Measurements from ENCODE around the gene ERC1. TPM values are rescaled to one million over a fixed set of nuclear protein-coding genes. Genes with fewer than 3 reads are reported as not detected.

Gene ERC1
- total and polyA plus RNA-seq, 2 donors (not counting 3 experiments of a cell fraction or from before 2014, with no cell fraction given), result 11.7 to 66.1 TPM

DNA sequence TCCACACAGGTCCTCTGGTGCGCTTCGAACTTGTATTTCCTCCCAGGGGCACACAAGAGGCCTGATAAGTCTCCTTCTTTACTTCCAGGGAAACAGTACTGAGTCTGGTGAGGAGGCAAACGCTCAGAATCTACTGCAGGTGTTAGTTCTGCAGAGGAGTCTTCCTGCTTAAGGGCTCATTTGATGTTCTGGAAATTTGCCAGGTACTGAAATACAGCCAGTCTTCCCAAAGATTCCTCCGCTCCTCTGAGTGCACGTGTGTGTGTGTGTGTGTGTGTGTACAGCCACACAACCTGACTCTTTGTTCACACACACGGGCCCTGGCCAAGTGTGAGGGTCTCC, 511.3 kb downstream of the ERC1 start:
- BruUV-seq (replicated peaks), result no TSS peak
- Histone ChIP-seq H3K27ac (ENCODE audit: insufficient read depth, low read depth, low read length) (no peak overlapping the region), H2AFZ (ENCODE audit: low read depth, low read length) (no peak overlapping the region), H4K20me1 (replicated peaks; ENCODE audit: control insufficient read depth, extremely low read depth, insufficient read depth, low read length) (no peaks in the 10 kb centered on the region), H3K4me3 (replicated peaks in 1 of 3; ENCODE audit: insufficient read depth in 1 of 3, low read depth in 1 of 3, low read length in 3 of 3) (no peak overlapping the region), H3K9me1 (replicated peaks; ENCODE audit: control insufficient read depth, extremely low read depth, insufficient read depth, low read length) (no peaks in the 10 kb centered on the region), H3K4me1 (ENCODE audit: control insufficient read depth, extremely low read depth, insufficient read depth, low read length) (no peaks in the 10 kb centered on the region), H3K36me3 (ENCODE audit: control insufficient read depth in 2 of 2, extremely low read depth in 1 of 2, insufficient read depth in 2 of 2, low read length in 2 of 2) (no peaks in the 10 kb centered on the region), H3K79me2 (ENCODE audit: control insufficient read depth, insufficient read depth, low read length) (no peaks in the 10 kb centered on the region), H3K27me3 (ENCODE audit: control insufficient read depth in 2 of 2, insufficient read depth in 2 of 2, low read length in 2 of 2) (no peaks in the 10 kb centered on the region), H3K4me2 (ENCODE audit: insufficient read depth, low read length) (no peak overlapping the region), H3K9ac (replicated peaks; ENCODE audit: extremely low read depth, insufficient read depth, low read length) (no peak overlapping the region), H3K9me3 (replicated peaks; ENCODE audit: control insufficient read depth, insufficient read depth, low read length) (no peaks in the 10 kb centered on the region)
- CTCF ChIA-PET, result interaction anchor here (2.0 kb wide), 1 partner anchor 384 kb away, joined by 8 read pairs; no protein-coding TSS in a partner anchor
- TF ChIP-seq, protein P1, sequence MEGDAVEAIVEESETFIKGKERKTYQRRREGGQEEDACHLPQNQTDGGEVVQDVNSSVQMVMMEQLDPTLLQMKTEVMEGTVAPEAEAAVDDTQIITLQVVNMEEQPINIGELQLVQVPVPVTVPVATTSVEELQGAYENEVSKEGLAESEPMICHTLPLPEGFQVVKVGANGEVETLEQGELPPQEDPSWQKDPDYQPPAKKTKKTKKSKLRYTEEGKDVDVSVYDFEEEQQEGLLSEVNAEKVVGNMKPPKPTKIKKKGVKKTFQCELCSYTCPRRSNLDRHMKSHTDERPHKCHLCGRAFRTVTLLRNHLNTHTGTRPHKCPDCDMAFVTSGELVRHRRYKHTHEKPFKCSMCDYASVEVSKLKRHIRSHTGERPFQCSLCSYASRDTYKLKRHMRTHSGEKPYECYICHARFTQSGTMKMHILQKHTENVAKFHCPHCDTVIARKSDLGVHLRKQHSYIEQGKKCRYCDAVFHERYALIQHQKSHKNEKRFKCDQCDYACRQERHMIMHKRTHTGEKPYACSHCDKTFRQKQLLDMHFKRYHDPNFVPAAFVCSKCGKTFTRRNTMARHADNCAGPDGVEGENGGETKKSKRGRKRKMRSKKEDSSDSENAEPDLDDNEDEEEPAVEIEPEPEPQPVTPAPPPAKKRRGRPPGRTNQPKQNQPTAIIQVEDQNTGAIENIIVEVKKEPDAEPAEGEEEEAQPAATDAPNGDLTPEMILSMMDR (IDR thresholded peaks at IDR 0.05; ENCODE audit: extremely low read depth in 1 of 2, insufficient read depth in 1 of 2, low read depth in 1 of 2, low read length in 2 of 2), result no peak
- TF ChIP-seq JUN (IDR thresholded peaks at IDR 0.05; ENCODE audit: borderline replicate concordance, insufficient read depth, insufficient read length, low read depth) (no peak), POLR2A (IDR thresholded peaks at IDR 0.05; ENCODE audit: low read depth, low read length) (no peak), EZH2 (IDR thresholded peaks at IDR 0.05; ENCODE audit: borderline replicate concordance, low read depth, low read length, severe bottlenecking) (no peak), FOS (IDR thresholded peaks at IDR 0.05; ENCODE audit: borderline replicate concordance, insufficient read depth, low read length) (no peak), MYC (IDR thresholded peaks at IDR 0.05; ENCODE audit: low read depth, low read length) (no peak), GATA2 (IDR thresholded peaks at IDR 0.05; ENCODE audit: insufficient read depth, insufficient read length, low read depth, low read length) (no peak), POLR2AphosphoS5 (IDR thresholded peaks at IDR 0.05; ENCODE audit: insufficient read depth, low read depth, low read length) (no peak)
- TF ChIP-seq, protein P2, sequence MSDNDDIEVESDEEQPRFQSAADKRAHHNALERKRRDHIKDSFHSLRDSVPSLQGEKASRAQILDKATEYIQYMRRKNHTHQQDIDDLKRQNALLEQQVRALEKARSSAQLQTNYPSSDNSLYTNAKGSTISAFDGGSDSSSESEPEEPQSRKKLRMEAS (IDR thresholded peaks at IDR 0.05; ENCODE audit: insufficient read depth, insufficient read length), result no peak
- dilution Hi-C loops (cut with MboI; ENCODE audit: extremely low pct_ligation_motif_present, low sequenced_read_pairs) (no loop called here), intact Hi-C loops (cut with micrococcal nuclease) (no loop called here)
- DNase-seq (ENCODE audit: low read depth, low spot score), result no peak
- POLR2A ChIA-PET, result no interaction called here
- no peak for FAIRE-seq
